Measurements from ENCODE around the gene FOXG1.

Gene FOXG1

DNA sequence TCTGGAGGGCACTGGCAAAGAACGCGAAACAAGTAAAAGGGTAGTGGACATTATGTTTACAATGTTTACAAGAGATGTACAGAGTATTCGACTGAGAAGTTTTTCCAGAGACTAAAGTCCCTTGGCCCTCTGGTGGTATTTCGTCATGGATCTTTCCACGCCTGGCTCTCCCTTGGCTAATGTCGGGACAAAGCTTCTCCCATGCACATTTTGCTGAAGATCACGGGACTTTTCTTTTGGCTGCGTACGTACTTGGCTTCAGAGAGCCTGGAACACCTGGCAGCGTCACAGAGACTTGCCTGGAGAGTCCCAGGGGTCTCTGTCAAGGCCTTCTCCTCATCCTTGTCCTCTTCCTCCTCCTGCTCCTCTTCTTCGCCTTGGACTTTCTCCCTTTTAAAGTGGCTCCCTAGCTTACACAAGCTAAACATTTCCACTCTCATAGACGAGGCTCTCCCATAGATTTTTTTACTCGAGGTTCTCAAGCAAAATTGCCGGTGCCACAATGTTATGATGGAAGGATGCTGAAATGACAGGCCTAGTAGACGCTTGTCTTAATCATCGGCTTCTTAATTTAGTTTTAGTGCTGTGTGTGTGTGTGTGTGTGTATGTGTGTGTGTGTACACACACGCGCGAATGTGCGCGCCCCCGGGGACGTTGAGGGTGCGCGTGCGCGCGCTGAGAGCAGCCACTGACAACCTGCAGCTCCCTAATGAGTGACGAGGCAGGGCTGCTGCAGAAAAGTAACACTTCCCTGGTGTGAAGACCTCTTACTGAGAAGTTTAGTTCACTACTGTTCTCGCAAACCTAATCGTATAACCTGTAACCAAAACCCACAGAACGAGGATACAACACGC, 4.9 kb upstream of the FOXG1 start:
- DNase-seq (ENCODE audit: low read depth in 2 of 2), result no peak

DNA sequence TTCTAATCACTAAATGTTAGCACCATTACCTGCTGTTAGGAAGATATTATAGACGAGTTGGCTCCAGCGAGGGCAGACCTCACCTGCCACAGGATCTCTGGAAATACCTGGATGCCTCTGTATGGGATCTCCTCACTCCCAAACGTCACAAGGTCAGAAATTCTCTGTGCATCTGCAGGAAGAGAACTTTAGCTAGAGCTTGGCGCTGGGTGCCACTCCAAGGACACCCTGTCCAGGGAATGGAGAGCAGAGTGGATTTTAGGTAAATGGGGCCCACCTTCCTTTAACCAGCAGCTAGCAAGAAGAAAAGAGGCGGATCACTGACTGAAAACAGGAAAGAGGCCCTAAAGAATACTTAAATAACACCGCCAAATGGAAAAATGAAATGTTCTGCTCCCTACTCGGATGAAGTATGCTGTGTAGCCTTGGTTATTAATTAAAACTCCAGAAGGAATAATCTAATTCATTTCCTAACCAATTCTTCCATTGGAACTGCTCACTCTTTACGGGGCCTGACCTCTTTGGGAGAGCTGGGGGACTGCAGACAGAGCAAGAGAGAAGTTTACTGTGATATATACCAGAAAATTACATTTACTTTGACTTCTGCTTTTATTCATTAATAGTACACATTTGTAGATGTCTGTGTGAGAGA, 4.2 kb upstream of the FOXG1 start:
- no peak for DNase-seq (ENCODE audit: low read depth in 2 of 2)

DNA sequence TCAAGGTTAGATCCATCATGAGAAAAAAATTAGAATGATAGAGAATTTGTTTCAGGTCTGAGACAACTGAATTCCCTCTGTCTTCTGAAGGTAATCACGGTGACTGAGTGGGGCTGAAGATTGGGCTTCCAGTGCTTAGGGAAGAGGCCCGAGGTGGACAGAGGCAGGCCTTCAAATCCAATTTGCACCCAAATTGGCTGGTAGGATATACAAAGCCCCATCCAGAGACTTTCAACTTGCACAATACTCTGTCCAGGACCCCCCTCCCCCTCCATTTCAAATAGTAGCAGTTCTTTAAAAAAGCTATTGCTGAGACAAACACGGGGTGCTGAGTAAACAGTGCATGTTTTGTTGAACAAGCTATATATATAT, 3.6 kb upstream of the FOXG1 start:
- no peak for DNase-seq (ENCODE audit: low read depth in 2 of 2)

DNA sequence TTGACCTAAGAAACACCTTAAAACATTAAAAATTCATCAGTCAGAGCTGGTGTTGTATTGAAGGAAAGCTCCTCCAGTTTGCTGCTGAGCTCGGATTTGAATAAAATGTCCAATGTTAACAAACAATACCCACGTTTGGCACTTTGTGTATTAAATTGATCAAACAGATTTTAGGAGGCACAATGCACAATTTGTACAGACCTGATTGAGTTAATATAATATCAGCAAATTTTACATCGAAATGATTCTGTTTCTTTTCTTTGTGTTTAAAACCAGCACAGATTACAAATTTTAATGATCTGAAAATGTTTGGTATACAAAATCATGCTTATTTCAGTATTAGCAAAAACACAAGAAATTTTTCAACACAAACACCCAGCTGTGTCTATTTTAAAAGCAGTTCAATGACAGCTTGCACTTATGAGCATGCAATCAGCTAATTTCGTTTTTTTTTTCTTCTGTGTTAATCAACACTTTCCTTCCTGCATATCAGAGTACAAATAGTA, 2.8 kb upstream of the FOXG1 start:
- no peak for DNase-seq (ENCODE audit: low read depth in 2 of 2)

DNA sequence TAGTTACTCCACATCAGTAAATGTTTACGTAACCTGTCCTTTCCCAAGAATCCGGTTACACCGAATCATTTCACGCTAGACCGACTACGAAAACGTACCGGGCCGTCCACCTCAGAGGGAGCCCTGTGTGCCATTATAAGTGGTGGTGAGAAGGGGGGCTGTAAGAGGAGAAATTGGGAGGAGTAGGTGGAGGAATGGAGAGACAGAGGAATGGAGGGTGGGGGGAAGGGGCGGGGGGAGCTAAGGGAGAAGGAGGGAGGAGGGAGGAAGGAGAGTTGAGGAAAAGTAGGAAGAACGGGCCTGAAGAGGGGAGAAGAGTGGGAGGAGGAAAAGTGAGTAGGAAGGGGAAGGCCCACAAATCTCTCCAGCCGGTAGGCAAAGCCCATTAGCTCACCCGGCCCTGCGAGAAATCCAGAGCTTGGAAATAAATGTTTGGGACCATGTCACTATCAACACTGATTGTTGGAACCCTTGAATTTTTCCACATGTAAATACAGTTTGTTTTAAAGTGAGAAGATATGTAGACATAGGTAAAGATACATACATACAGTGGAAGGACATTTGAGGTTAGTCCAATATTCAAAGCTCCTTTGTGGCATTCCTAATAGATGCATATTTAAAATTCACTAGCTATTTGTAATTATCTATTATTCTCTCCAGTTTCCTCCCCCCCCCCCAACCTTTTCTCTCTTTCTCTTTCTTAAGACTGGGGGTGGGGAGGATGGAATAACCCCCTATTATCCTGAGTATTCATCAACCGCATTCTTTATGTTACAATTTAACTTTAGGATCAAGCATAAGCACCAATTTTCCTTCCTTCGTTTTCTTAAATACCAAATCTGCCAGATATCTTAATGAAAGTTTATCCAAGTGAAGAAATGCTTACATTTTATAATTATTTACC, 2.1 kb upstream of the FOXG1 start:
- no peak for DNase-seq (ENCODE audit: low read depth in 2 of 2)

DNA sequence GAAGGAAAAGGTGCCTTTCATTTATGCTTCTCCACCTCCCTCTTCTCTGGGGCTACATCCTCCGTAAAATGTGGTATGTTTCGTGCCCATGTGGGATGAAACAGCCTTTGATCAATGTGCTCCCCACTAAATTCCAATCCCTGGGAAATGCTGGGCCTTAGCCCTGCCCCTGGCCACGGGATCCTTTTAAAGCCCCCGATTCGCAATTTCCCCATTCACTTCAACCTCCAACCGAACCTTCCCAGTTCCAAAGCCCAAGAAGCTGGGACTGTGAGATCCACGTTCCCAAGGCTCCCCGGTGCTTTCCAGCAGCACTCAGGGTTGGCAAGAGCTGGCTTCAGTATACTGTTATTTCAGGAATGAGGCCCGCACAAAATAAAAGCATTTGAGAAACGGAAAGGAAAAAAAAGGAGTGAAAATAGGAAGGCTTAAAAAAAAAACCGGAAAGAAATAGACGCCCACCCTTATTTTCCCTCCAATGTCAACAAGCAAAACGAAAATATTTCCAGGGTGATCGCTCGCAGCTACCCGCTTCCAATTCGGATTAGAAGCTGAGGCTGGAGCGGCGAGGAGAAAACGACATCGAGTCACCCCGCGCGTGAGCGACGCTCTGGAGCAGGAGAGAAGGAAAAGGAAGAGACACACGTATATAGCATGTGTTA, 1.3 kb upstream of the FOXG1 start:
- no peak for DNase-seq (ENCODE audit: low read depth in 2 of 2)

DNA sequence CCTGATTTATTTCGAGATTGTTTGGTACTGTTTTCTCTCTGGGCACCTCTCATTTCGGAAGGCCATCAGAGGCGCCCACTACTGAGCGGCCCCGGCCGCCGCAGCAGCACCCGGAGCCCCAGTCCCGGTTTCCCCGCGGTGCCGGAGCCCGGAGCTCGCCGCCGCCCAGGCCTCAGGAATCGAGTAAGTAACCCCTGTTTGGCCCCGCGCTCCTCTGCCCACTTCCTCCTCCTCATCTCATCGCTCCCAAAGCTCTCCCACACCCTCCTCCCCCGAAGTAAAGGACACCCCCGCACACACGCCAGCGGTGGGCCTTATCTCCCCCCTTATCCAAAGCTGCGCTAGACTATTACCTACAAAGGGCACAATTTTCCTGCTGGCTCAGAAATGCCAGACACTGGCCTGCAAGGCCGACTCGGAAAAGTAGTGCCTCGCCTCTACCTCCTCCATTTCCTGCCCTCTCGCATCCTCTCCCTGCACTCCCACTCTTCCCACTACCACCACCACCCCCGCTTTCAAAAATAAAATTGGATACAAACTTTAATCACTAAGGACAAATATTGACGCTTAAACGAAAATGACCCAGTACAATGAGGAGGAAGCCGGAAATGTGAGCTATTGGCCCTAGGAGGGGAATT, 637 bp upstream of the FOXG1 start:
- DNase-seq (ENCODE audit: low read depth in 2 of 2), result no peak

DNA sequence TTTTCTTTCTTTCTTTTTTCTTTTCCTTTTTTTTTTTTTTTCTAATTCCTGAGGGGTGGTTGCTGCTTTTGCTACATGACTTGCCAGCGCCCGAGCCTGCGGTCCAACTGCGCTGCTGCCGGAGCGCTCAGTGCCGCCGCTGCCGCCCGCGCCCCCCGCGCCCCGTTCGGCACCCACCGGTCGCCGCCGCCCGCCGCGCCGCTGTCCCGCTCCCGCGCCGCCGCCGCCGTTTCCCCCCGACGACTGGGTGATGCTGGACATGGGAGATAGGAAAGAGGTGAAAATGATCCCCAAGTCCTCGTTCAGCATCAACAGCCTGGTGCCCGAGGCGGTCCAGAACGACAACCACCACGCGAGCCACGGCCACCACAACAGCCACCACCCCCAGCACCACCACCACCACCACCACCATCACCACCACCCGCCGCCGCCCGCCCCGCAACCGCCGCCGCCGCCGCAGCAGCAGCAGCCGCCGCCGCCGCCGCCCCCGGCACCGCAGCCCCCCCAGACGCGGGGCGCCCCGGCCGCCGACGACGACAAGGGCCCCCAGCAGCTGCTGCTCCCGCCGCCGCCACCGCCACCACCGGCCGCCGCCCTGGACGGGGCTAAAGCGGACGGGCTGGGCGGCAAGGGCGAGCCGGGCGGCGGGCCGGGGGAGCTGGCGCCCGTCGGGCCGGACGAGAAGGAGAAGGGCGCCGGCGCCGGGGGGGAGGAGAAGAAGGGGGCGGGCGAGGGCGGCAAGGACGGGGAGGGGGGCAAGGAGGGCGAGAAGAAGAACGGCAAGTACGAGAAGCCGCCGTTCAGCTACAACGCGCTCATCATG, 654 bp downstream of the FOXG1 start:
- no peak for DNase-seq (ENCODE audit: low read depth in 2 of 2)

DNA sequence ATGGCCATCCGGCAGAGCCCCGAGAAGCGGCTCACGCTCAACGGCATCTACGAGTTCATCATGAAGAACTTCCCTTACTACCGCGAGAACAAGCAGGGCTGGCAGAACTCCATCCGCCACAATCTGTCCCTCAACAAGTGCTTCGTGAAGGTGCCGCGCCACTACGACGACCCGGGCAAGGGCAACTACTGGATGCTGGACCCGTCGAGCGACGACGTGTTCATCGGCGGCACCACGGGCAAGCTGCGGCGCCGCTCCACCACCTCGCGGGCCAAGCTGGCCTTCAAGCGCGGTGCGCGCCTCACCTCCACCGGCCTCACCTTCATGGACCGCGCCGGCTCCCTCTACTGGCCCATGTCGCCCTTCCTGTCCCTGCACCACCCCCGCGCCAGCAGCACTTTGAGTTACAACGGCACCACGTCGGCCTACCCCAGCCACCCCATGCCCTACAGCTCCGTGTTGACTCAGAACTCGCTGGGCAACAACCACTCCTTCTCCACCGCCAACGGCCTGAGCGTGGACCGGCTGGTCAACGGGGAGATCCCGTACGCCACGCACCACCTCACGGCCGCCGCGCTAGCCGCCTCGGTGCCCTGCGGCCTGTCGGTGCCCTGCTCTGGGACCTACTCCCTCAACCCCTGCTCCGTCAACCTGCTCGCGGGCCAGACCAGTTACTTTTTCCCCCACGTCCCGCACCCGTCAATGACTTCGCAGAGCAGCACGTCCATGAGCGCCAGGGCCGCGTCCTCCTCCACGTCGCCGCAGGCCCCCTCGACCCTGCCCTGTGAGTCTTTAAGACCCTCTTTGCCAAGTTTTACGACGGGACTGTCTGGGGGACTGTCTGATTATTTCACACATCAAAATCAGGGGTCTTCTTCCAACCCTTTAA, 1.5 kb downstream of the FOXG1 start:
- DNase-seq (ENCODE audit: low read depth in 2 of 2), result no peak

DNA sequence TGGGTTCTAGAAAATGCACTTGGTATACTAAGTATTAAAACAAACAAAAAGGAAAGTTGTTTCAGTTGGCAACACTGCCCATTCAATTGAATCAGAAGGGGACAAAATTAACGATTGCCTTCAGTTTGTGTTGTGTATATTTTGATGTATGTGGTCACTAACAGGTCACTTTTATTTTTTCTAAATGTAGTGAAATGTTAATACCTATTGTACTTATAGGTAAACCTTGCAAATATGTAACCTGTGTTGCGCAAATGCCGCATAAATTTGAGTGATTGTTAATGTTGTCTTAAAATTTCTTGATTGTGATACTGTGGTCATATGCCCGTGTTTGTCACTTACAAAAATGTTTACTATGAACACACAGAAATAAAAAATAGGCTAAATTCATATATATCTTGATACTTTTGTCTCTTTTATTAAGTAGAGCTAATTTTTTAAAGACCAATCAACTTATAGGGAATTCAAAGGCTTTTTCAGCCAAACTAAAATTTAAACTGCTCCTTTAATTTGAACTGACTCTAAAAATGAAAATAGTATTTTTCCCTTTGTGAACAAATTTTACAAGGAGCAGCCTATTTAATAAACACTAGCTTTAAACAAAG, 2.8 kb downstream of the FOXG1 start:
- no peak for DNase-seq (ENCODE audit: low read depth in 2 of 2)

DNA sequence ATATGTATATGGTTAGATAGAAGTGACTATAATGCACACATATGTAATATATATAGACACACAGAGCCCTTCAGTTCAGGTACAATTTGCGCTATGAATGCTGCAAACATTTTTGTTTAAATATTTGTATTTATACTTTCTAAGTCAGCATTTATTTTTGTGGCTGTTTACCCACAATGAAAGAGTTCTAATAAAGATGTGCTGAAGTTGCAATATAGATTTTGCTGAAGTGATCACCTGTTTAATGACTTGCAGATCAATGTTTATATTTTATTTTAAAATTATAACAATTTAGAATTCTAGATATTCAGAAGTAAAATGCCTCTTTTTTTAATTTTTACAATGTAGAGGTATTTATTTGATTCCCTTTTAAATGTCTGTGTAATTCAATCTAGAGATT, 3.5 kb downstream of the FOXG1 start:
- no peak for DNase-seq (ENCODE audit: low read depth in 2 of 2)

DNA sequence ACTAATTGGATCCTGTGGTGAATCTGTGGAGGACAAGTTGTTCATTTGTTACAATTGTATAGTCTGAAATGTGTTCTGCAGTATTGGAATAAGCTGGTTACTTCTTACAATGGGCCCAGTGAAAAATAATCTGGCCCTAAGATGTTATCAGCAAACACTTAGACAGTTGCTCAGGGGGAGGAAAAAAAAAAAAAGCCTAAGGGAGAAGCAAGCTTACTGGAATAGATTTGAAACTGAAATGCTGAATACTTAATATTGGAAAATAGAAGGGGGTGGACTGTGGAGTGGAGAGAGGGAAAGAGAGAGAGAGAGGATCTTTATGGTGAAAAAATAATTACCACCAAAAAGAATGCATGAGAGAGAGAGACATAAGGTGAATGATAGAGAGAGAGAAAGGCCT, 4.0 kb downstream of the FOXG1 start:
- no peak for DNase-seq (ENCODE audit: low read depth in 2 of 2)

DNA sequence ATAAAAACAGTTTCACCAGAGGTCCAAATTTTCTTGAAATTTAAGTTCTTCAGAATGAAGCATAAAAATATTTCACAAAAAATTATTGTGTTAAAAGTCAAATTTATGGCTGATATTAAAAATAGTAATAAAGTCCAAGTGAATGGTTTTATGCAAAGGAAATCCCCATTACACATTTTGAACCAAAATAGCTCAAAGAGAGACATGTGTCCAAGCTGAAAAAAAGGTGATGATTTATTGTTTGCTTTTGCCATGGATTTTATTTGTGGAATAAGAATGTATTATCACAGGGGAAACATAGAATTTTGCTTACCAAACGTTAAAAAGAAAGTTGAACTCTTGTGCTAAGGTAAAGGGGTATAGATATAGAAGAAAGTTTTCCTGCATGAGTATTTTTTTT, 4.6 kb downstream of the FOXG1 start:
- DNase-seq (ENCODE audit: low read depth in 2 of 2), result no peak

DNA sequence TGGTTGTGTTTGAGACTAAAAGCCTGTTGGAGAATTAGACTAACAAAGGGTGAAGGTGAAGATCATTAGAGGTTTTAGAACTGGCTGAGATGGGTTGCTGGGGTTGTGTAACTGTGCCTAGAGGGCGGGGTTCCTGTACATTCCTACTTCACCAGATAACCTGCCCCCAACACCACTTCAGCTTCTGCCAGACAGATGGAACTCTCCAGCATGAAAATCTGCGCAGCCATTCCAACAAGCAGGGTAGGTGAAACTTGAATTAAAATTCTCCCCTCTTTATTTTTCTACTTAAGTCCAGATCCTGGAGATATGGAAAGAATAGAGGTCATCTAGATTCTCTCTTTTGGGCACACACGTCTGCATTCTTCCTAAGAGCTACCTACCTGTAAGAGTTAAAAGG, 6.0 kb downstream of the FOXG1 start:
- no peak for DNase-seq (ENCODE audit: low read depth in 2 of 2)

DNA sequence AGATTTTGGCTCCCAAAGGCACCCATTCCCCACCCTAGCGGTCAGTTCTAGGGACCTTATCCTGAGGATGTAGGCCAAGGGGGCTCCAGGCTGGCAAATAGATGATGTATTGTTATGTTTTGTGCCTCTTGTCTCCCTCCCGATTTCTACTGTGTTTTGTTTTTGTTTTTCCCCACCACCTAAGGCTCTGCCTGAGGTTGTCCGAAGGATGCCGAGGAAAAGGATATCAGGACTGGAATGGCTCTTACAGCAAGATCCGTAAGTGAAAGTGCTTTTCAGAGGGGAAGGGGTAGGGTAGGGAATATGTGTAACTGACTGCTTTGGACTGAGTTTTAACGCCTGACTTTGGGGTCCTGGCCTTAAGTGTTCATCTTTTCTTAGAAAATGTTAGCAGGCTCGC, 6.6 kb downstream of the FOXG1 start:
- DNase-seq (ENCODE audit: low read depth in 2 of 2), result no peak

DNA sequence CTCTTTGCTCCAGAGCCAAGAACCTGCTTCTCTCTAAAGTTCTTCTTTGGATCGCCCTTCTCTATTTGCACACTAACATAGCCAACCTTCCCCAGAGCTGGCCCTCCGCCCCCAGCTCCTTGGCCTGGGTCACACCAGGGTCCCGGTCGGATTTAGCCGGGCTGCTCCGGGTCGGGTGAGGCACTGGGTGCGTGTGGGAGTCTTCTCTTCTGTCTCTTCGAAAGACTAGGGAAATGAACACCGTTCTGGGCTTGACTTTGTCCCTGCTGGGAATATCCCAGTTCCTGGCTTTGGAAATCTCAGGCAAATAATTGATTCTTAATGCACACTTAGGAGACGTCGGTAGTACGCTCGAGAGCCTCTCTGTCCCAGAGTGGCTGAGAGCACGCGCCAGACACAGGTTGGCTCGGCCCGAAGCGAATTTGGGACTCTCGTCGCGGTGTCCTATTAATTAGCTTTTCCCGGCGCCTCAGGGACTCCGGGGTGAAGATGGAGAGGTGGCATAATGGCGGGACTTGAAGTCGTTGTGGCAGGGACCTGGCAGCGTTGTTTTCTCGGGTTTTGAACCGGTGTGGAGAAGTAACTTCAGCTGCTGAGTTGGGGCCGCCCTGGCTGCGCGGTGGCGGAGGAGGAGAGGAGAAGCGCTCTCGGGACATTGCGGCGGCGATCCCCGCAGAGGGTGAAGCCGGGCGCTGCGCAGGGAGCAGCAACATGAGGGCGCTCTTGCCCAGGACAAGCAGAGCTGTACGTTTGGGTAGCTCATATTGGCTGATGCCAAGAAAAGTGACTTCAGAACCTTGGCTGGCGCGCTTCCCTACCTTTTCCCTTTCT, 7.5 kb downstream of the FOXG1 start:
- no peak for DNase-seq (ENCODE audit: low read depth in 2 of 2)

DNA sequence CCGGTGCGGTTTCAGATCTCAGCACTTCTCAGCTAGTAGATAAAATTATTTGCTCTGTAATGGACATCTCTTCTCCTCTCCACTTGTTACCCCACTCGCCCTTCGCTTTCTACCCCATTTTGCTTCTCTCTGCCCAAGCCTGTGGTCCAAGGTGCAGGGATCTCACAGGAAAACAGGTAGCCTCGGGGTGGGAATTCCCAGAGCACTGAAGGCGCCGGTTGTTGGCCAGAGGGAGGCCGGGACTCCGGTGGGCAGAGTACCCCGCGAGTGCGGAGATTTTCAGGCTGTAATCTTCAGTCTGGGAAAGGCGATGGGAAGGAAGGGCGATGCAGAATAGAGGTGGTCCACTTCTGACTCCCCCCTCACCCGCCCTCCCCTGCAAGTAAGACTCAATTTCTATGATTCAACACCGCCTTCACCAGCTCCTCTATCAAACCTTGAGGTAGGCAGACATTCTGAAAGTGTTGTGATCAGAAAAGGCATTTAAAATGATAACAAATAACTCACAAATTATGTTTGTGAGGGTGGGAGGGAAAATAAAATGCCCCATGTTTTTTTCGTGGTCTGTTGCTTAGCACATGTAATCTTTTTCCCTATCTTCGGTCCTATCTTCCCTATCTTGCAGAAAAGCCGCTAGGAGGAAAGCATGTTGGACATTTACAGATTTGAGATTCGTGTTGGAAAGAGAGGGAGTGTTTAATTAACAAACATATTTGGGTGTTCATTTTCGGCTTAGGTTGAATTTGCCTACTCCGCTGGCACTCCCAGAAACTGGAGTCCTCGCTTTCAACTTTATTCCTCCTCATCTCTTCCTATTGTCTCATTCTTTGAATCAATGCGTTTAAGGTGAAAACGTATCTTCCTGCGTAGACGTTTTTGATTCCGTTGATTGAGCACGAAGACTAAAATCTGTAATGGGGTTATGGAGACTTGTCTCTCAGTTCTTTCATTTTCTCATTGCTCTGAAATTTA, 8.5 kb downstream of the FOXG1 start:
- no peak for DNase-seq (ENCODE audit: low read depth in 2 of 2)
